Measurements from ENCODE around the gene SERPINB7.

DNA sequence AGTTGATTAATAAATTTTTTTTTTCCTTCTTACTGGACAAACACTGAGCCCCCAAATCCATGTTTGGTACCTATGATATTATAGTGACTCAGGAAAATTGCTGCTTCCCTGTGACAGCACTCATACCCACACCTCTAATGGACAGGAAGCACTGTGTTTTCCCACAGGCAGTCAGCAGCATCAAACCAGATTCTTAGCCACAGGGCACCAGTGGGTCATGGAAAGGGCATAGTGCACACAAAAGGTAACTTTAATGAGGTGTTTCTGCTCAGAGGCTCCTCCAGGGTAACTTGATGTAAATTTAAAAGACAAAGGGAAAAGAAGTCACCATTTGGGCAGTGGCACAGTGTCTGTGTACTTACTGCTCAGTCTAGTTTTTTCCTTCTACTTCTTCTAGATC is 38.3 kb upstream of the SERPINB7 start:
- TF ChIP-seq EZH2phosphoT487 (IDR thresholded peaks at IDR 0.05) = no peak
- TF ChIP-seq, protein P1, sequence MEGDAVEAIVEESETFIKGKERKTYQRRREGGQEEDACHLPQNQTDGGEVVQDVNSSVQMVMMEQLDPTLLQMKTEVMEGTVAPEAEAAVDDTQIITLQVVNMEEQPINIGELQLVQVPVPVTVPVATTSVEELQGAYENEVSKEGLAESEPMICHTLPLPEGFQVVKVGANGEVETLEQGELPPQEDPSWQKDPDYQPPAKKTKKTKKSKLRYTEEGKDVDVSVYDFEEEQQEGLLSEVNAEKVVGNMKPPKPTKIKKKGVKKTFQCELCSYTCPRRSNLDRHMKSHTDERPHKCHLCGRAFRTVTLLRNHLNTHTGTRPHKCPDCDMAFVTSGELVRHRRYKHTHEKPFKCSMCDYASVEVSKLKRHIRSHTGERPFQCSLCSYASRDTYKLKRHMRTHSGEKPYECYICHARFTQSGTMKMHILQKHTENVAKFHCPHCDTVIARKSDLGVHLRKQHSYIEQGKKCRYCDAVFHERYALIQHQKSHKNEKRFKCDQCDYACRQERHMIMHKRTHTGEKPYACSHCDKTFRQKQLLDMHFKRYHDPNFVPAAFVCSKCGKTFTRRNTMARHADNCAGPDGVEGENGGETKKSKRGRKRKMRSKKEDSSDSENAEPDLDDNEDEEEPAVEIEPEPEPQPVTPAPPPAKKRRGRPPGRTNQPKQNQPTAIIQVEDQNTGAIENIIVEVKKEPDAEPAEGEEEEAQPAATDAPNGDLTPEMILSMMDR (IDR thresholded peaks at IDR 0.05) = no peak
- no peak for TF ChIP-seq EZH2 (IDR thresholded peaks at IDR 0.05)
